Left renal pelvis (tissue), 4 donors: ENCODE measurements around the gene NAALAD2. TPM values are rescaled to one million over a fixed set of nuclear protein-coding genes. Genes with fewer than 3 reads are reported as not detected.
A peak's percentile ranks its signal among the peaks of the same experiment; 100 is the strongest.
"Not testable (repeated sequence)": the region's sequence is repeated elsewhere in the genome, so short reads cannot be mapped to it uniquely, and the experiment has no call there.

Source experiments
- DNase-seq, 4 donors: peaks; one replicate each; pipeline ENCODE4 v3.0.0-alpha.2; 2013; ENCODE audit warnings: low read depth in 4 of 4, low spot score in 3 of 4
- polyA plus RNA-seq, 4 donors: library from polyadenylated mRNA; unstranded; fragments of 120-200 nt; gene quantifications; one replicate each; pipeline ENCODE4 v1.2.1, GENCODE V29; 2013; ENCODE audit not compliant: insufficient read length in 4 of 4

The NAALAD2 gene
- 10 to 100 TPM; 21.6 to 36.3 (median 31.2) TPM for polyA plus RNA-seq

GRCh38 chr11:90134478-90135003 is at the start of gene NAALAD2:
Gene NAALAD2 (plus strand): TSS chr11:90134663. CDS start chr11:90134759, 96 bp downstream.
- peak; percentile 32 to 55 (median 48) for DNase-seq

GRCh38 chr11:90085650-90086049 is 48.8 kb upstream of the NAALAD2 start, which contains the start of gene UBTFL1:
Gene UBTFL1 (plus strand): TSS chr11:90085950. CDS start chr11:90085950, 0 bp downstream.
- not testable (repeated sequence) for DNase-seq

DNA sequence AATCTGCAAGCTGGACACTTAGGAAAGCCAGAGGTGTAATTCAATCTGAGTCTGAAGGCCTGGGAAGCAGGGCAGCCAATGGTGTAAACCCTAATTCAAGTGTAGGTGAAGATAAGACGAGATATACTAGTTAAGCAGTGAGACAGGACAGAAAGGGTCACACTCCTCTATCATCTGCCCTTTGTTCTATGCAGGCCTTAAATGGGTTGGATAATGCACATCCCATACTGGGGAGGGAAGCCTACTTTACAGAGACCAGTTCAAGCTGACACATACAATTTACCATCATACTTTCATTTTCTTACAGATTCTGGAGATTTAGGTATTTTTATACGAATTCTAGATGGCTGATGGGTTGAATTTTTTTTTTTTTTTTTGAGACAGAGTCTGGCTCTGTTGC is 45.7 kb upstream of the NAALAD2 start:
- DNase-seq: not testable (repeated sequence)

DNA sequence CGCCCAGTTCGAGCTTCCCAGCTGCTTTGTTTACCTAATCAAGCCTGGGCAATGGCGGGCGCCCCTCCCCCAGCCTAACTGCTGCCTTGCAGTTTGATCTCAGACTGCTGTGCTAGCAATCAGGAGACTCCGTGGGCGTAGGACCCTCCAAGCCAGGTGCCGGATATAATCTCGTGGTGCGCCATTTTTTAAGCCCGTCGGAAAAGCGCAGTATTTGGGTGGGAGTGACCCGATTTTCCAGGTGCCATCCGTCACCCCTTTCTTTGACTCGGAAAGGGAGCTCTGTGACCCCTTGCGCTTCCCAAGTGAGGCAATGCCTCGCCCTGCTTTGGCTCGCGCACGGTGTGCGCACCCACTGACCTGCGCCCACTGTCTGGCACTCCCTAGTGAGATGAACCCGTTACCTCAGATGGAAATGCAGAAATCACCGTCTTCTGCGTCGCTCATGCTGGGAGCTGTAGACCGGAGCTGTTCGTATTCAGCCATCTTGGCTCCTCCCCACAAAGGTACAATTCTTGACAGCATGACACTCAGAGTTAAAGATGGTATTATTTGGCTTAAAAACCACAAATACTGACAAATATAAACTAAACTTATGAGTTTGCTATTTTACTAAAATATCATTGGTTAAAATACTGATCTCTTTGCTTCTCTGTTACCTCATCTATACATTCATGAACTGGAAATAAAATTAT is 39.1 kb upstream of the NAALAD2 start:
- DNase-seq: not testable (repeated sequence)

DNA sequence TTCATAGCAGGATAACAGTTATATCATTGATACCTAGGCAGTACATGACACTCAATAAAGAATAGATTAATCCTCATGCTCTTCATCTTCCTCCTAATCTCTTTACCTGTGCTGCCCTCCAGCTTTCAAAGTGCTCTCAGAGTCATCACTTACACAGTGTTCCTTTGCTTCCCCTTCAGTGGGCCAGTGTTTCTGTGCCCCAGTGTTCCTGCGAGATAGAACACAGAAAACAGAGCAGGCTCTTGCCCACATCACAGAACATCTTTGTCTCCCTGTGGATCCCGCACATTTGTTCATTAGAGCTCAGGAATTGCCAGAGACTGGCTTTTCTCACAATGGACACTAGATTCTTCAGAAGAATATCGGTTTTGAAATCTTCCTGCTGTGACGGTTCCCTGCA is 36.2 kb upstream of the NAALAD2 start:
- not testable (repeated sequence) for DNase-seq

DNA sequence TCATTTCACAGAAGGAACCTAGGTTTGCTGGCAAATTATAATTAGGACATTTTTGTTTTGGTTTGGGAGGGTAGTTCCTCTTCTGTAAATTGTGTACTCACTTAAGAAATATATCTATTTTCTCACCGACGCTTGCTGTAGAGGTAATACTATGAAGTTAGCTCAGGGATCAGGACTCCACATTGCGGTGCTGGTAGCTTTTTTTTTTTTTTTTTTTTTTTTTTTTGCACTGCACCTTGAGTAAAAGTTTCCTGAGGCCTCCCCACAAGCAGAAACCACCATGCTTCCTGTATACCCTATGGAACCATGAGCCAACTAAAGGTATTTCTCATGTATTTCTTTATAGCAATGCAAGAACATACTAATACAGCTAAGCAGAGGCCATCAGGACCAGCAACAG is 34.0 kb upstream of the NAALAD2 start:
- no peak for DNase-seq

- DNase-seq: no peak
These were observed 20.9 kb upstream of the NAALAD2 start for GRCh38 chr11:90113541-90113940.

DNA sequence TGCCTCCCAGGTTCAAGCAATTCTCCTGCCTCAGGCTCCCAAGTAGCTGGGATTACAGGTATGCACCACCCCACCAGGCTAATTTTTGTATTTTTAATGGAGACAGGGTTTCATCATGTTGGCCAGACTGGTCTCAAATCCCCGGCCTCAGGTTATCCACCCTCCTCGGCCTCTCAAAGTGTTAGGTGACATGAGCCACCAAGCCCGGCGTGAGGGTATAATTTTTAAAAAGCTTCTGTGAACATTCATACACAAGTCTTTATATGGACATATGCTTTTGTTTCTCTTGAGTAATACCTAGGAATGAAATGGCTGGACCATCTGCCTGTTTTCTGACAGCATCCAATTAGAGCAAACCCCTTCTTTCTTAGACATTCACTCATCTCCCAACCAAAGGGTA is 14.3 kb upstream of the NAALAD2 start:
- no peak for DNase-seq

- no peak for DNase-seq
These were observed 10.1 kb upstream of the NAALAD2 start for GRCh38 chr11:90124371-90124770.

GRCh38 chr11:90124946-90125345 is 9.5 kb upstream of the NAALAD2 start:
- no peak for DNase-seq

DNA sequence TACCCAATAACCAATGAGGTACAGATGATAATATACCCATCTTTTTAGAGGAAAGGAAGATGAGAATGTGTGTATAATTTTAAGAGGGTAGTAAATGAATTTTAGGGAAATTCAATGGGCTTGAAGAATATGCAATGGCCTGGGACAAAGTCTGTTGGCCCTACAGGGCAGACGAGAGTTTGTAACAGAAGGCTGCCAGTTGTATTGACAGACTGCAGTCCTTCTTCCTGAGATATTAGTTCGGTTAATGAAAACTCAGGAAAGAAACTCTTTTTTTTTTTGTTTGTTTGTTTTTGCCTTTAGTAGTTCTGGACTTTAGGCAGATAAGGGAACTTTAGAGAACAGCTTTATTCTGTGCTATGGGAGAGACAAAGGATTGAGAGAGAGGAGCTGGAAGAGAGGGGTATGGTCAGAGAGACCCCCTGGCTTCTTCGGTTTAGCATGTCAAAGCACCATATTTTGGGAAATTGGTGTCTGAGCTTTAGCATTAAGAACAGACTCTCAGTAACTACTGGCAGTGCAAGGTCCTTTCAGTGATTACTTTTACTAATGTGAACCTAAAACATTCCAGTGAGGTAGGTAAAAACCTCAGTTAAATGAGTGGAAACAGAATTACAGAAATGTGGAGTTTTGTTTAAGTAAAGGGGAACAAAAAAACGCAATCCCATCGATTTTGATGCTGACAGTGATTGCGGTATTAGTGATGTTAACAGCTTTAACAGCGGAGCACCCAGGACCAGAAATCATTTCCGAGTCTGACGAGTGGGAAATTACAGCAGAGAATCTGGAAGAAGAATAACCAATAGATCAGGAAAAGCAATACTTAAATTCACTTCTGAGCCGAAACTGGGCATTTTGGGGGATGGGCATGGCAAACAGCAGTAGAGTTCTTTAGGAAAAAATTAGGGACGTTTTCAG is 644 bp upstream of the NAALAD2 start:
- DNase-seq: peak in 1 of 4 donors; percentile 1

DNA sequence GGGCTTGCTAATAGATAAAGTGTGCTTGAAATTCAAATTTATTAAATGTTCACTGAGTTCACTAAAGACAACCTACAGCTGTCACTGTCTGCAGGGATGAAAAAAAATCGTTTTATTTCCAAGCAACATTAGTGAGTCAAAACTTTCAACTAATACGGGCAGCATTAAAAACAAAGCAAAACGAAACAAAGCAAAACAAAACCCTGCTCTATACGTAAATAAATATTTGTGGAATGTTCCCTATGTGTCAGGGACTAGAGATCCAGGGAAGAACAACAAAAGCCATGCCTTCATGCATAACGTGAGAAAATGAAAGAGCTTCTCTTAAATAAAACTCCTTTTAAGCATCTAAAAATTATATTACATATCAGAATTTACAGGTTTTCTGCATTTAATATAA is 553 bp downstream of the NAALAD2 start:
- peak in 1 of 4 donors; percentile 24 for DNase-seq

DNA sequence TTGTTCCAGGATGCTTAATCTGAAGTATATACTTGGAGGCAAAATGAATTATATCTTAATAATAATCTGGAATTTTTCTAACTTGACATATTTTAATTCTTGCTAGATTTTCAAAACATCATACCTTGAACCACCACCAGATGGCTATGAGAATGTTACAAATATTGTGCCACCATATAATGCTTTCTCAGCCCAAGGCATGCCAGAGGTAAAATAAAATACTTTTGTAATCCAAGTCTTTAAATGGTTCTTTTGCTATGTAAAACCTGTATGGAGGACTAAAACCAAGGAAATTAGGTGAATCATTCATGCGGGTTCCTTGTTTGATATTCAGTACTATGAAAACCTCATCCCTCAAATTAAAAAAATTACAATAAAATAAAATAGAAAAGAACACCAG is 14.4 kb downstream of the NAALAD2 start:
- DNase-seq: no peak

- not testable (repeated sequence) for DNase-seq
These were observed 32.6 kb downstream of the NAALAD2 start for GRCh38 chr11:90166982-90167573.

DNA sequence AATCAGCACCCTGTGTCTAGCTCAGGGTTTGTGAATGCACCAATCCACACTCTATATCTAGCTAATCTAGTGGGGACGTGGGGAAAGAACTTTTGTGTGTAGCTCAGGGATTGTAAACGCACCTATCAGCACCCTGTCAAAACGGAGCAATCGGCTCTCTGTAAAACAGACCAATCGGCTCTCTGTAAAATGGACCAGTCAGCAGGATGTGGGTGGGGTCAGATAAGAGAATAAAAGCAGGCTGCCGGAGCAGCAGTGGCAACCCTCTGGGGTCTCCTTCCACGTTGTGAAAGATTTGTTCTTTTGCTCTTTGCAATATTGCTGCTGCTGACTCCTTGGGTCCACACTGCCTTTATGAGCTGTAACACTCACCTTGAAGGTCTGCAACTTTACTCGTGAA is 33.2 kb downstream of the NAALAD2 start:
- DNase-seq: not testable (repeated sequence)

- no peak for DNase-seq
These were observed 34.1 kb downstream of the NAALAD2 start for GRCh38 chr11:90168571-90168970.

DNA sequence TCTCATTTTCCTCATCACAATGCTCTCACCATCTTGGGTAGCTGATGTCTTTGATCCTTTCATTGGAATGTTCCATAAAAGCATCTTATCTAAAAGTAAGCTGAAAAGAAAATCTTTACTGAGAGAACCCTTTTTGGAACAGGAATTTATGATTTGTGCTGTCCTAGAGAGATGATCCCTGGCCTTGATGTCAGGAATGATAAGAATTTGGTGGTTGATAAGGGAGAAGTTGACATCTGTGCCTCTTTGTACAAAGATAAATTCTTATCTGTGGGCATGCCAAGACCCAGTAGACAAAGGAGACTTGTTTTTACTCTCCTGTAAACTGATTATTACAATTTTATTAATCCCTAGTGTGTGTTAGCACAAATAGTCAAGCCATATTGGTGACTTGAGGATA is 36.9 kb downstream of the NAALAD2 start:
- no peak for DNase-seq

- DNase-seq: no peak
These were observed 41.6 kb downstream of the NAALAD2 start for GRCh38 chr11:90176069-90176468.

- DNase-seq: no peak
These were observed 44.3 kb downstream of the NAALAD2 start for GRCh38 chr11:90178751-90179150.

GRCh38 chr11:90179923-90180322 is 45.5 kb downstream of the NAALAD2 start:
- DNase-seq: no peak

DNA sequence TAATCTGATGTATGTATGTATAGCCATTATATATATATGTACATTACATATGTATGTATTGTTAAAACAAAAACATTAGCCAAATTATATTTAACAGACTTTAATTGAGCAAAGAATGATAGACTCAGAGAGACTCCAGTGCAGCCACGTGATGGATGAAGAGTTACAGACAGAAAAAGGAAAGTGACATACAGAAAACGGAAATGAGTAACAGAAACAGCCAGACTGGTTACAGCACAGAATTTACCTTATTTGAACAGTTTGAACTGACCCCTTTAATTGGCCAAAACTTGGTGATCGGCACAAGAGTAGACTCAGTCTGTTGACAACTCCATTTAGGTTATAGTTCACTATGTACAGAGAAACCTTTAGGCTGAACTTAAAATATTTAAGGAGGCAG is 53.4 kb downstream of the NAALAD2 start:
- no peak for DNase-seq
